Ecto neural progenitor cell (in vitro differentiated cells): ENCODE measurements around the gene IGSF11.
"Not testable (repeated sequence)": the region's sequence is repeated elsewhere in the genome, so short reads cannot be mapped to it uniquely, and the experiment has no call there.

Source experiments
- DNase-seq: peaks from one replicate; pipeline ENCODE4 v3.0.0-alpha.2; 2018; ENCODE audit warnings: low spot score

Gene IGSF11

DNA sequence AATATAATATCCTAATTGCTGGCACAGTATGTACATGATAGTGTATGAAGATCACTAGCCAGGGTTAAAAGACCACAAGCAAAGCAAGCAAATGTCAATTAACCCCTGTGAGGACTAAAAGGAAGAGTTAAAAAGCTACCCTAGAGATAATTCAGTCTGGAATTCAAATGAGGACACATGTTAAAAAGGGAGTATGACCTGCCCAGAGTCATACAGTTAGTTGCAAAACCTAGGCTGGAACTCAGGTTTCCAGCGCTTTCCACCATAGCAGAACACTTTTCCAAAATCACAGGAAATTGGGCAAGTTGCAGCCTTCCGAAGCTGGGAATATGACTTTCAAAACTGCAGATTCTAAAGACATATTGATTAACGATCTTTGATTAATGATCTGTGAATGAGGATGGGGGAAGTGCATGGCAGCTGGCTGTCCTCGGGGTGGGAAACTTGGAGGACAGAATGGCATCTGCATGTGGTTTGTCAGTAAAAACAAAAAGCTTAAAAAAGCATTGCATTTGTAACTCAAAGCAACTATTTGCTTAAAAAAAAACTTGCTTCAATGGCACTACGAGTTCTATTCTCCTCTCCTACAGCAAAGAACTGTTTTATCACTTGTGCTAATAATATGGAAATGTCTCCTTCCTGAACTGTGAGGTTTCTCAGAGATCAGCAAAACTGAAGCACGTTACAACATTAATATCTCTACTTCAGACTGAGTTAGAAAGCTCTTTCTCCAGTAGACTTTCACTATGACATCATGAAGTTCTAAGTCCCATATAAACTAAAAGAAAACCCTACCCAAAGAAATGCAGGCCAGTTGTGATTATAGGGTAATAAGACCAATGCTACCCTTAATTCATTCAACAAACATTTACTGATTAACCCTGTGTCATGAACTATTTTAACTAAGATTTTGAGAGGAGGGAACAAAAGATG, 46.2 kb downstream of the IGSF11 start:
- no peak for DNase-seq

- no peak for DNase-seq
These were observed 47.2 kb downstream of the IGSF11 start for GRCh38 chr3:118987477-118987876.

DNA sequence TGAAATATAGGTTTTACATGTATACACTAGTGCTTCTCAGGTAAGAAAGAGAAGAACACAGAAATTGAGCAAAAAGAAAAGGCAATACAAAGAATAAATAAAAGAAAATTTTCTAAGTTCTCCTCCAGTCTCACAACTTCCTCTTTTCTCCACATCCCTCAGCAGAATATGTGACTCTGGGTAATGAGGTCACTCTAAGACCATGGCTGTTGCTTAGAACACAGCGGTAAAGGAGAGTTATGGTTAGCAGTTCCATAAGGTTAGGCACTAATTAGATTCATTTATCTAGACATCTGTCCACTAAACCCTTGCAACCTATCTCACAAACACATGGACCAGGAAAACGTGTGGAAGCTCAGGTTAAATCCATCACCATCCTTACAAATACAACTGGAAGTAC, 47.9 kb downstream of the IGSF11 start:
- DNase-seq = no peak

DNA sequence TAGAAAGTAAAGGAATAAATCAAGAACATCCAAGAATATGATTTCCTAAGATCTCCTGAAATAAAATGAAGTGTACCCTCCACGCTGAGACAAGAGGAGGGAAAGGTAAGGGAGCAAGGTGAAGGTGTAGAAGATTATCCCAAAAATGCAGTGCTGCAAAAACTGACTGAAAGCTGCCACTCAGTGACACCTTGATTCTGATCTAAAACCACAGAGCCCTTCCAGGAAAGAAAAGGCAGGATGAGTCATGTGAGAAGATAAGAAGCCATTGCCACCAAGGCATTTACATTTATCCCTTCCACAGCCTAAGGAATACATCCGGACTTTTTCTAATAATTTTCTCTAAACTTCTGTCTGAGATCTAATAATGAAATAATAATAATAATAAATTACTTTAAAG, 49.9 kb downstream of the IGSF11 start:
- no peak for DNase-seq

DNA sequence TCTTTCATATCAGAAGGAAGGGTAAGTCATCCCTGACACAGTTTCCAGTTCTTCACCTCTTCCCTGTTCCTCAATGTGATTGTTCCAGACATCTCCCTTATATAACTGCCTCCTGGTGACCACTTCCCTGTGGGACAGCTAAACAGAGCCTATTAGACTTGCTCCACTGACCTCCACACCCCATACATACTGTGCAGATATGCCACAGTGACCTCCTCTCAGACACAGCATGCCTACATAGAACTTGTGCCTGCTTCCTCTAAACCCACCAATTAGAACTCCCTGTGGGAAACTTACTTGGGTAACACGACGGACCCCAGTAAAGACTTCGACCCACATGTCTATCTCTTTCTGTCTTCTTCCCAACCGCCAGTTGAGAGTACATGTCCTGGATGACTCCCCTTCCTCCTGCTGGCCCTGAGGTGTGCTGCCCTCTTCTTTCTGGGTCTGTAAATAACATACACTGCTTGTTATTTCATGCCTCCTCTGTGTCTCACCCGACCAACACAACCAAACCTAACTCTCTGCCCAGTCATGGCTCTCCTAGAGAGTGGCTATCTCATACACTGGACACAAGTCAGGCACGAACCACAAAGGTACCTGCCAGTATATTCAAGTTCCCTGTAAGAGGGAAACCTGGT, 53.0 kb downstream of the IGSF11 start:
- DNase-seq = no peak

DNA sequence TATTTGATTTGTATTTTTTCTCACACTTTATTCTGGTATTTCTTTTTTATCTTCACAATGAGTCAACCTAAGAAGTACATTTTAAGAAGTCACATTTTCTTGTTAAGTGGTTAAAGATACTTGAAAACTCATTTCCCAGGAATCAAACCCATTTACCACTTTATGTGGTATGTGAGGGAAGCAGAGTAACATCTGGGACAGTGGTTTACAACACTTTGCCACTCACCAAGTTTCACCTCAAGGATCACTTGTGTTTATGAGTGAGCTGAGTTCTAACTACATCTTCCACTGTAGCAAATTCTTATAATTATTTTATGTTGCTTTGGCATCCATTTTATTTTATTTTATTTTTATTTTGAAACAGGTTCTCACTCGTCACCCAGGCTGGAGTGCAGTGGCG, 53.8 kb downstream of the IGSF11 start:
- DNase-seq = no peak

GRCh38 chr3:118978393-118978758, 56.3 kb downstream of the IGSF11 start:
- no peak for DNase-seq

DNA sequence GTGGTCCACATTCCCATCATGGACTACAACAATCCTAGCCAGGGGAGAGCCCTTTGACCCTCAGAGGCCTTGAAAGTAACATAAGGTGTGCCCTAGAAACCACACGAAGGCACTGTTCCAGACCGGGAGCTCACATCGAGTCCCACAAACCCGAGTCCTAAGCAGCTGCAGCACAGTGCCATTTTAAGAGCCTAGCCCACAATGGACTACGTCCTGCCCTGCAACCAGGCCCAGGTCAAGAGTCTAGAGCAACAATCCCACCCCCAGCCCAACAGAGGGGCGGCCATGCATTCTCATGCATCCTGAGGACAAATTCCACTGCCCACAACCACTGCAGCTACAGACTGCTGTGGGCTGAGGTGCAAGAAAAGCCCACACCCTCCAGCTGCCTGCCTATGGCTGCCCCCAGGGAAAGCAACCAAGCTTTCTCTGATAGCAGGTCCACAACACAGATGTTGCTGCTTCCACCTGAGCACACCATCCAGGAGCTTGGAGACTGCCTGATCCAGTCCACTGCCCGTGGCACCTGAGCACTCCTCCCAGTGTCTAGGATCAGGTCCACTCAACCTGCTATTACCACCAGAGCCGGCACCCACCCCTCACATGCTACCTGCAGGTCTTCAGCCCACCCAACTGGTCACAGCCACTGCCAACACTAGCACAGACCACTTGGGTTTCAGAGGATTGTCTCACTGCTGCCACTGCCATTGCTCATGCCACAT, 56.8 kb downstream of the IGSF11 start:
- no peak for DNase-seq

GRCh38 chr3:118977118-118977517, 57.5 kb downstream of the IGSF11 start:
- no peak for DNase-seq

DNA sequence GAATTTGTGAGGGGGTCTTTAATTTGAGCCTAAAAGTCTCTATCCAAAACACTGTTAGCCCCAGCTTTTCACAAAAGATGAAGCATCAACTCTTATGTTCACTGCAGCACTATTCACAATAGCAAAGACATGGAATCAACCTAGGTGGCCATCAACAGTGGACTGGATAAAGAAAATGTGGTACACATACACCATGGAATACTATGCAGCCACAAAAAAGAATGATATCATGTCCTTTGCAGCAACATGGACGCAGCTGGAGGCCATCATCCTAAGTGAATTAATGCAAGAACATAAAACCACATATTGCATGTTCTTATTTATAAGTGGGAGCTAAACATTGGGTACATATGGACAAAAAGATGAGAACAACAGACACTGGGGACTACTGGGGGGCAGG, 59.2 kb downstream of the IGSF11 start:
- DNase-seq = not testable (repeated sequence)

DNA sequence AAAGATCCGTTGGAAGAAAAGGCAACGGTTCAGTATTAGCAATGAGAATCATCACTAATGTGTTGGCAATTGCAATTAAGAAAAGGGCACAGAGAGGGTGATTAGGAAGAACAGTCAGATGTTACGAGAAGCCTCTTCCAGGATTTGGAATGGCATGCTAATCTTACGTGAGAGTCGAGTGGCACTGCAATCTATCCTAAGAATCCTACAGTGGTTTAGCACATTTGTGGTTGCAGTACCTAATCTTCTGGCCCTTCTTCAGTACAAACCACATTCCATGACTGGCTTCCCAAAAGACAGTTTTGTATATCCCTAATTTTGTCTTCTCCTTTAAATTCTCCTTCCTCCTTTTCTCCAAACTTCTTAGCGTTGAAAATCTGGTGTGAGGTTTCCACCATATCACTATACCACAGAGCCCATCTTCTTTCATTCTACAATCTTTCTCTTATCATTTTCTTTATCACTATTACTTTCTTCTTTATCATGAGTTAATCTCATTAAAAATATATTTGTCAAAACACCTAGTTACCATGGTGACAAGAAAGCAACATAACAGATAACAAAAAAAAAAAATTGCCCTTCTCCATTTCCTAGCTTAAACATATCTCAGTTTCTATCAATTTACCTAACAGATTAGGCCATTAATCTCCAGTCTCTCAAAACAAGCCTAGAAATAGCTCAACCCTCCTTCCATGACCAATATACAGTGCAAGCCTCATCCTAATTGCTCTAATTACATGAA, 60.1 kb downstream of the IGSF11 start:
- DNase-seq = no peak

DNA sequence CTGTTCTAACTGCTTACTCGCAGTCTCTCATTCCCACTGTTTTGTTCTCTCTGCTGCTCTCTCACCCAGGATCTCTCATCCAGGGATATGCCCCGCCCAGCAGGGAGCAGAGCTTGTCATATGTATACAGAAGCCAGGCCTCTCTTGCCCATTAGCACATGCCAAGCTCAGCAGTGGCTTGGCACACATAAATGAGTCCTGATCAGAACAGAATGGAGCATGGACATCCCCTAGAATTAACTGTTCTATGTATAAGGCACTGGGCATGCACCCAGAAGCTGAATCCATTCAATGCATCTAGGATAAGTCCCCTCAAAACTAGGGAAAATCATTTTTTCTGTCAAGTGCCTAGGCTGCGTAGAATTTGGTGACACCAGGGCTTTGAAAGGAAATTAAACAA, 61.6 kb downstream of the IGSF11 start:
- no peak for DNase-seq

GRCh38 chr3:118970819-118971218, 63.8 kb downstream of the IGSF11 start:
- no peak for DNase-seq

GRCh38 chr3:118968640-118969039, 66.0 kb downstream of the IGSF11 start:
- no peak for DNase-seq

DNA sequence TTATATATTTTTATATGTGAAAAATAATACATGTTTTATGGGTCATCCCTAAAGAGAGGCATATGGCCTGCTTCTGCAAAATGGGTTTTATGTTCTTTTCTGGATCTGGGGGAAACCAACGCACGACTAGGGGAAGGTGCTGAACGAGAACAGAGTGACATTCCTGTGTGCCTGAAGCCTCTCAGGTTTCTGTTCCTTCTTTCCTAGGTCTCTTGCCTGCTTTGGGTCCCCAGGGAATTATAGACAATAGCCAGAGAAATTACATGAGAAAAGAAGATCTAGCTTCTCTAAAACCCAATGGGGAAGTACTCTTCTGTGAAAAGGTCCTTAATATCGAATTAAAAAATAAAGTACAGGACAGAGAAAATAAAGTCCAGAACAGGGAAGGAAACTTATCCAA, 66.5 kb downstream of the IGSF11 start:
- no peak for DNase-seq

GRCh38 chr3:118966700-118967099, 67.9 kb downstream of the IGSF11 start:
- no peak for DNase-seq

- DNase-seq = no peak
These were observed 70.9 kb downstream of the IGSF11 start for GRCh38 chr3:118963711-118964110.

DNA sequence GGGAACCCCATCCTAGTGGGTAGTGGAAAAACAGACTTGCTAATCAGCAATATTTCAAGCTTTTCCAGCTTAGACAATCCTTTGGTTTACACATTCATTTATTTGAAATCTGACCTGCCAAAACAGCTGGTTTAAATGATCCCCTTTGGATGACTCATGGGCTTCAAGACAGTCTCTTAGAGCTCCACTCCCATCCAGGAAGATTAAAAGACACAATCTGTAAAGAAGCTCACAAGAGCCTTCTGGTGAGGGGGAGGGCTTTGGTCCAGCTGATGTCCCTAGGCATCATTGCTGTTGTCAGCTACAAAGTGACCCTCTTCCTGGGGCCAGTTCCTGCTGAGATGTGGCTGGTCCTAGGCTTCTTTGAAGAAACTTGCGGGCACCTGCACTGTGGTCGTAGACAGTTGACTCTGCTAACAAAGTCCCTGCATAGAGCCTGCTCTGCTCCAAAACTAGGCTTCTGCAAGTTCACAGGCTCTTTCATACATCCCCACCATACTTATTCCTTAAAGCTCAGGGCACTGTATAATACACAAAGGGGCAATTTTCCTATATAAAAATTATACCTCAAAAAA, 73.7 kb downstream of the IGSF11 start:
- no peak for DNase-seq

GRCh38 chr3:118955914-118956556, 78.6 kb downstream of the IGSF11 start:
- DNase-seq = no peak

DNA sequence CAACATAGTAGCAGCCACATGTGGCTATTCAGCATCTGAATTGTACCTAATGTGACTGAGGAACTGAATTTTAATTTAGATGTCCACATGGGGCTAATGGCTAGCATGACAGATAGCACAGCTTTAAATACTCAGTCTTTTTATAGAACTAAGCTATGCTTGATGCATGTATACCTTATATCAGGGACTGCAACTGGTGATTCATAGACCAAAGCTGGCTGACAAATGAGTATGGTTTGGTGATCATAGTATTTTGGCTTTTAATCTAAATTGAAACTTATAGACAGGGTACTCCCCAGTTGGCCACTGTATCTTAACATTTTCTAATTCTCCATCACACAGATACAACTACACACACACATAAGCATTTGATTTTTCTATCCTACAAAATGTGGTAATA, 83.6 kb downstream of the IGSF11 start:
- no peak for DNase-seq

DNA sequence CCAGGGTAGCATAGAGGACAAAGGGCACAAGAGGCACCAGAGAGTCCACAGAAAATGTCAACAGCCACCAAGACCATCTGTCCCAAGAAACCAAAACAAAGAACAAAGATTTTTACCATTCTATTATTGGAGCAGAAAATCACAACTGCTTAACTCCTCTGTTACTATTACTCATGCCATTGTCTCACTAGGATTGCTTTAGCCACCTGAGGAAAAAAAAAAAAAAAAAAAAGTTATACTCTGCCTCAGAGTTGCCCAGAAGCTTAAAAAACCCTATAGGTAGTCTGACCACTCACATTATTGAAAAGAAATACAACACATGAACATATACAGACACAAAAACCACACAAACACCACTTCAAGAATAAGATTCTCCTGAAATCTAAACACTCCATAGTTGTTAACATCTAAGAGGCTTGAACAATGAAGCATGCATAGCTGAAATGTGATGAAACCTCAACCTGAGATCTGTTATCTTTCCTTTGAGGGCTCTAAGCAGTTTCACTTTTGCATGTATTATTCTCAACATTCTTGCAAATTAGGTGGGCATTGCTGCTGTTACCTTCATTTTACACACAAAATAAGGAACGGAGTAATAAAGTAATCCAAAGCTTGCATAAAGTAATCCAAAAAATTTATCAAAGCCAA, 85.4 kb downstream of the IGSF11 start:
- no peak for DNase-seq
